ENCODE data around the gene POLR2M. TPM values are rescaled to one million over a fixed set of nuclear protein-coding genes. Genes with fewer than 3 reads are reported as not detected.

POLR2M gene
- polyA plus RNA-seq, 1 experiment = 72.6 TPM

- DNase-seq (ENCODE audit: low read depth, low spot score) = no peak
- Histone ChIP-seq H3K4me3 (ENCODE audit: low read depth, low read length) (no peak overlapping the region), H3K27ac (ENCODE audit: low read depth, low read length) (no peak overlapping the region), H3K27me3 (ENCODE audit: control insufficient read depth, insufficient read depth, low read length) (no peaks in the 10 kb centered on the region), H3K9me3 (ENCODE audit: control insufficient read depth, insufficient read depth, low read length) (no peaks in the 10 kb centered on the region)
- ChIA-PET CTCF (no interaction called here), POLR2A (no interaction called here)
- TF ChIP-seq CTCF (IDR thresholded peaks at IDR 0.05; ENCODE audit: low read depth, low read length) = no peak
These were observed 16.1 kb upstream of the POLR2M start for GRCh38 chr15:57690341-57690966.

GRCh38 chr15:57691082-57691481, 15.4 kb upstream of the POLR2M start:
- CTCF ChIA-PET = no interaction called here
- Histone ChIP-seq H3K4me3 (ENCODE audit: low read depth, low read length) (no peak overlapping the region), H3K27me3 (ENCODE audit: control insufficient read depth, insufficient read depth, low read length) (no peaks in the 10 kb centered on the region), H3K27ac (ENCODE audit: low read depth, low read length) (no peak overlapping the region), H3K9me3 (ENCODE audit: control insufficient read depth, insufficient read depth, low read length) (no peaks in the 10 kb centered on the region)
- POLR2A ChIA-PET = no interaction called here
- no peak for TF ChIP-seq CTCF (IDR thresholded peaks at IDR 0.05; ENCODE audit: low read depth, low read length)
- DNase-seq (ENCODE audit: low read depth, low spot score) = no peak

GRCh38 chr15:57692709-57693108, 13.8 kb upstream of the POLR2M start:
- TF ChIP-seq CTCF (IDR thresholded peaks at IDR 0.05; ENCODE audit: low read depth, low read length) = no peak
- ChIA-PET POLR2A (no interaction called here), CTCF (no interaction called here)
- no peaks in the 10 kb centered on the region for H3K27me3 ChIP-seq (ENCODE audit: control insufficient read depth, insufficient read depth, low read length)
- no peak overlapping the region for H3K27ac ChIP-seq (ENCODE audit: low read depth, low read length)
- H3K4me3 ChIP-seq (ENCODE audit: low read depth, low read length) = no peak overlapping the region
- DNase-seq (ENCODE audit: low read depth, low spot score) = no peak
- no peaks in the 10 kb centered on the region for H3K9me3 ChIP-seq (ENCODE audit: control insufficient read depth, insufficient read depth, low read length)

- POLR2A ChIA-PET = no interaction called here
- no peaks in the 10 kb centered on the region for H3K9me3 ChIP-seq (ENCODE audit: control insufficient read depth, insufficient read depth, low read length)
- no peak overlapping the region for H3K27ac ChIP-seq (ENCODE audit: low read depth, low read length)
- no peak for DNase-seq (ENCODE audit: low read depth, low spot score)
- CTCF ChIA-PET = interaction anchor here (1.0 kb wide), 1 partner anchor 167 kb away, joined by 3 read pairs; no protein-coding TSS in a partner anchor
- H3K27me3 ChIP-seq (ENCODE audit: control insufficient read depth, insufficient read depth, low read length) = no peaks in the 10 kb centered on the region
- TF ChIP-seq CTCF (IDR thresholded peaks at IDR 0.05; ENCODE audit: low read depth, low read length) = no peak
- H3K4me3 ChIP-seq (ENCODE audit: low read depth, low read length) = no peak overlapping the region
These were observed 12.2 kb upstream of the POLR2M start for GRCh38 chr15:57694279-57694678.

- no peak for TF ChIP-seq CTCF (IDR thresholded peaks at IDR 0.05; ENCODE audit: low read depth, low read length)
- H3K9me3 ChIP-seq (ENCODE audit: control insufficient read depth, insufficient read depth, low read length) = no peaks in the 10 kb centered on the region
- POLR2A ChIA-PET = no interaction called here
- no peaks in the 10 kb centered on the region for H3K27me3 ChIP-seq (ENCODE audit: control insufficient read depth, insufficient read depth, low read length)
- H3K4me3 ChIP-seq (ENCODE audit: low read depth, low read length) = no peak overlapping the region
- DNase-seq (ENCODE audit: low read depth, low spot score) = no peak
- H3K27ac ChIP-seq (ENCODE audit: low read depth, low read length) = no peak overlapping the region
- CTCF ChIA-PET = interaction anchor here (1.1 kb wide), 1 partner anchor 11 kb away, joined by 4 read pairs; no protein-coding TSS in a partner anchor
These were observed 10.4 kb upstream of the POLR2M start for GRCh38 chr15:57696146-57696545.

Measured in AG04450 (cell line).